Measurements from ENCODE around the gene DIS3L2.
"Not testable (repeated sequence)": the region's sequence is repeated elsewhere in the genome, so short reads cannot be mapped to it uniquely, and the experiment has no call there.

Gene DIS3L2

GRCh38 chr2:232097758-232098157 is 136.2 kb downstream of the DIS3L2 start:
- no peak overlapping the region for H3K9ac ChIP-seq (ENCODE audit: low read depth, low read length)
- no peaks in the 10 kb centered on the region for H3K4me1 ChIP-seq (ENCODE audit: insufficient read depth, low read length)
- no peaks in the 10 kb centered on the region for H3K36me3 ChIP-seq (ENCODE audit: insufficient read depth, low read length)
- H3K9me3 ChIP-seq (ENCODE audit: control insufficient read depth, insufficient read depth, low read length), result no peaks in the 10 kb centered on the region

- Histone ChIP-seq H3K4me1 (ENCODE audit: insufficient read depth, low read length) (no peaks in the 10 kb centered on the region), H3K9ac (ENCODE audit: low read depth, low read length) (no peak overlapping the region), H3K9me3 (ENCODE audit: control insufficient read depth, insufficient read depth, low read length) (no peaks in the 10 kb centered on the region), H3K36me3 (ENCODE audit: insufficient read depth, low read length) (no peaks in the 10 kb centered on the region)
Measured at GRCh38 chr2:232102380-232102779, 140.9 kb downstream of the DIS3L2 start.

DNA sequence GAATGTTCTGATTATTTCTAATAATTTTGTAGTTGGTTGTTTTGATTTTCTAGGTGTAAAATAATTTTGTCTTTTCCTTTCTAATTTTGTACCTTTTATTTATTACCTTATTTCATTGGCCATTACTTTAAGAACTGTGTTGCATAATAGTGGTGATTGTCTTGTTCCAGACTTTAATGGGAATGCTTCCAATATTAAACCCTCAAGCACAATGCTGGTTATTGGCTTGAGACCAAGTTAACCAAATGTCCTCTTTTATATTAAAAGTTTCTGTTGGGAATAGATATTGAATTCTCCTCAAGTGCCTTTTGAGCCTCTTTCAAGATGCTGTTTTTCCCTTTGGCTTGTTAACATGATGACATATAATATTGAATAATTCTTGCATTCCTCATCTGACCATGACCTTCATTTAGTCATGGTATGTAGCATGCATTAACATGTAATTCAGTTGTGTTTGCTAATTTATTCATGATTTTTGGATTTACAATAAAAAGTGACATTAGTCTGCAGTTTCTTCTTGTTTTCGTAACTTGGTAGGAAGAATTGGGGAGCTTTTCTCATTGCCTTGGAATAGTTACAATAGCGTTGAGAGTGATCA is 141.7 kb downstream of the DIS3L2 start:
- Histone ChIP-seq H3K4me1 (ENCODE audit: insufficient read depth, low read length) (no peaks in the 10 kb centered on the region), H3K9me3 (ENCODE audit: control insufficient read depth, insufficient read depth, low read length) (no peaks in the 10 kb centered on the region)

GRCh38 chr2:232104076-232104646 is 142.6 kb downstream of the DIS3L2 start:
- Histone ChIP-seq H3K9me3 (ENCODE audit: control insufficient read depth, insufficient read depth, low read length) (no peaks in the 10 kb centered on the region), H3K4me1 (ENCODE audit: insufficient read depth, low read length) (no peaks in the 10 kb centered on the region), H3K36me3 (ENCODE audit: insufficient read depth, low read length) (no peaks in the 10 kb centered on the region), H3K9ac (ENCODE audit: low read depth, low read length) (no peak overlapping the region)

More for the DNA sequence above, 141.7 kb downstream of the DIS3L2 start:
- H3K9ac ChIP-seq (ENCODE audit: low read depth, low read length), result no peak overlapping the region
- no peaks in the 10 kb centered on the region for H3K36me3 ChIP-seq (ENCODE audit: insufficient read depth, low read length)

DNA sequence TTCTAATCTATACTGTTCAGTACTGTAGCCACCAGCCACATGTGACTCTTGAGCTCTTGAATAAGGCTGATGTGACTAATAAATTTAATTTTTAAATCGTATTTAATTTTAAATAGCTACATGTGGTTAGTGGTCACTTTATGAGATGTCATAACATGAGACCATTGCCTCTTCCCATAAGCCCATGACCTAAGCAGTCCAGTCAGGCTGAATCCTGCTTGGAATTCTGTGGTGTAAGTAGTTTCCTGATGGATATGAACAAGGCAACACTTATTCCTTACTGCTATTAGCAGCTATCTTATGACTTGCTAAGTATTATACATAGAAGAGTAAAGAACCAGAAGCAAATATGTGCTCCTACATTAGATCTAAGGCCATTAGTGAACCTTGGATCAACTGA is 150.0 kb downstream of the DIS3L2 start:
- H3K4me1 ChIP-seq (ENCODE audit: insufficient read depth, low read length), result no peaks in the 10 kb centered on the region
- no peaks in the 10 kb centered on the region for H3K36me3 ChIP-seq (ENCODE audit: insufficient read depth, low read length)
- H3K9ac ChIP-seq (ENCODE audit: low read depth, low read length), result no peak overlapping the region
- H3K9me3 ChIP-seq (ENCODE audit: control insufficient read depth, insufficient read depth, low read length), result no peaks in the 10 kb centered on the region

DNA sequence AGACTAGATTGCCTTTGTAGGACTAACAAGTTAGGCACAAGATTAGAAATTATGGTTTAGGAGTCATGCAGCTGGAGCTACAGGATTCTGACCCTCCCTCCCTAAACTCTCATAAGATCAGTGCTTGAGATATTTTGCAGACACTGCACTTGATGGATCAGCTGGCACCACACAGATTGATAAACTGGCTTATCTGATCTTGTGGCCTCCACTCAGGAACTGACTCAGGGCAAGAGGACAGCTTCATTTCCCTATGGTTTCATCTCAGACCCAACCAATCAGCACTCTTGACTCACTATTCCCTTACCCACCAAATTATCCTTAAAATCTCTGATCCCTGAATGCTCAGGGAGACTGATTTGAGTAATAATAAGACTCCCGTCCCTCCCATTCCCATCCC is 152.3 kb downstream of the DIS3L2 start:
- H3K4me1 ChIP-seq (ENCODE audit: insufficient read depth, low read length), result no peaks in the 10 kb centered on the region
- no peaks in the 10 kb centered on the region for H3K36me3 ChIP-seq (ENCODE audit: insufficient read depth, low read length)
- no peaks in the 10 kb centered on the region for H3K9me3 ChIP-seq (ENCODE audit: control insufficient read depth, insufficient read depth, low read length)
- H3K9ac ChIP-seq (ENCODE audit: low read depth, low read length), result no peak overlapping the region

DNA sequence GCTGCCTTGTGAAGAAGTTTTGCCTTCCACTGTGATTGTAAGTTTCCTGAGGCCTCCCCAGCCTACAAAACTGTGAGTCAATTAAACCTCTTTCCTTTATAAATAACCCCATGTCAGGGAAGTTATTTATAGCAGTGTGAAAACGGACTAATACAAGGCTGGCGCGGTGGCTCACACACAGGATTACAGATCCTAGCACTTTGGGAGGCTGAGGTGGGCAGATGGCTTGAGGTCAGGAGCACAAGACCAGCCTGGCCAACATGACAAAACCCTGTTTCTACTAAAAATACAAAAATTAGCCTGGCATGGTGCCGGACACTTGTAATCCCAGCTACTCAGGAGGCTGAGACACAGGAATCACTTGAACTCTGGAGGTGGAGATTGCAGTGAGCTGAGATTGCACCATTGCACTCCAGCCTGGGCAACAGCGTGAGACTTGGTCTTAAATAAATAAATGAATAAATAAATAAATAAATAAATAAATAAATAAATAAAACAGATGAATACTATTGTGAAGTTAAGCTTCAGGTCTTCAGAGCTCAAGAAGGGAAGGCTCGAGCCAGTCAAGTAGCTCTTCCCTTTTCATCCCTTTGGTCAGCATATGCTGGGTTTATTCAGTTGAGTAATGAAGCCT is 154.3 kb downstream of the DIS3L2 start:
- not testable (repeated sequence) for H3K9me3 ChIP-seq (ENCODE audit: control insufficient read depth, insufficient read depth, low read length); H3K9ac ChIP-seq (ENCODE audit: low read depth, low read length); H3K4me1 ChIP-seq (ENCODE audit: insufficient read depth, low read length); H3K36me3 ChIP-seq (ENCODE audit: insufficient read depth, low read length)

- H3K9me3 ChIP-seq (ENCODE audit: control insufficient read depth, insufficient read depth, low read length), result no peaks in the 10 kb centered on the region
- H3K9ac ChIP-seq (ENCODE audit: low read depth, low read length), result no peak overlapping the region
- H3K4me1 ChIP-seq (ENCODE audit: insufficient read depth, low read length), result no peaks in the 10 kb centered on the region
- H3K36me3 ChIP-seq (ENCODE audit: insufficient read depth, low read length), result no peaks in the 10 kb centered on the region
Measured at GRCh38 chr2:232116852-232117251, 155.3 kb downstream of the DIS3L2 start.

DNA sequence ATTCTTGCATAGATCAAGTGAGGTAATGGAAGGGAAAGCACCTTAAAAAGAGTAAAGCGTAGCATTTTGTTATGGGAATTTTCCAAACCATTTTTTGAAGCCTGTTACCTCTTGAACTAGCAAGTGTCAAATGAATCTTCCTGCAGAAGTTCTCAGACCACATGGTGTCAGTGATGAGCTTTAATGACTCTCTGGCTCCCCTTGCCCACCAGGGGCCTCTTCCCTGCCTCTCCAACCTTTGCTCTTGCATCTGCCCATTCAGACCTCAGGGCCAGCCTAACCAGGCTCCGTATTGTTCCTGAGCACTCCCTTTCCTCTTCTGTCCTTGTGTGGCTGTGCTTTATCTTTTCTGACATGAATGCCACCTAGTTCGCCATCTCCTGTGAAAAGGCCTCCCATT is 155.9 kb downstream of the DIS3L2 start:
- H3K9ac ChIP-seq (ENCODE audit: low read depth, low read length), result no peak overlapping the region
- H3K9me3 ChIP-seq (ENCODE audit: control insufficient read depth, insufficient read depth, low read length), result no peaks in the 10 kb centered on the region
- no peaks in the 10 kb centered on the region for H3K36me3 ChIP-seq (ENCODE audit: insufficient read depth, low read length)
- no peaks in the 10 kb centered on the region for H3K4me1 ChIP-seq (ENCODE audit: insufficient read depth, low read length)

GRCh38 chr2:232120911-232121310 is 159.4 kb downstream of the DIS3L2 start:
- no peak overlapping the region for H3K9ac ChIP-seq (ENCODE audit: low read depth, low read length)
- no peaks in the 10 kb centered on the region for H3K4me1 ChIP-seq (ENCODE audit: insufficient read depth, low read length)
- H3K9me3 ChIP-seq (ENCODE audit: control insufficient read depth, insufficient read depth, low read length), result no peaks in the 10 kb centered on the region
- H3K36me3 ChIP-seq (ENCODE audit: insufficient read depth, low read length), result no peaks in the 10 kb centered on the region

DNA sequence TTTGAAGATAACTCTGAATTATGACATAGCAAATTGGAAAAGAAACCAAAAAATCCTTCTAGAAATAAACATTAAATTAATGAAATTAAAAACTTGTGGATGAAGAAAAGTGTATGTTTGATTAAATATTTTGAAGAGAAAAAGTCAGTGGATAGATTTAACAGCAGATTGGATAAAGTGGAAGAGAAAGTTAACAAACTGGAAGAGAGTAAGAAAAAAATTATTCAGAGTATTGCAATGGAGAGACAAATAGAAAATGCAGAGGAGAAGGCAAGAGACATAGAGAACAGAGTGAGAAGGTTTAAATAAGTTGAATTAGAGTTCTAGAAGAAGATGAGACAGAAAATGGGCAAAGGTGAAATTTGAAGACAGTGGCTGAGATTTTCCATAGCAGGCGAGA is 162.8 kb downstream of the DIS3L2 start:
- Histone ChIP-seq H3K36me3 (ENCODE audit: insufficient read depth, low read length) (no peaks in the 10 kb centered on the region), H3K9me3 (ENCODE audit: control insufficient read depth, insufficient read depth, low read length) (no peaks in the 10 kb centered on the region), H3K4me1 (ENCODE audit: insufficient read depth, low read length) (no peaks in the 10 kb centered on the region), H3K9ac (ENCODE audit: low read depth, low read length) (no peak overlapping the region)

DNA sequence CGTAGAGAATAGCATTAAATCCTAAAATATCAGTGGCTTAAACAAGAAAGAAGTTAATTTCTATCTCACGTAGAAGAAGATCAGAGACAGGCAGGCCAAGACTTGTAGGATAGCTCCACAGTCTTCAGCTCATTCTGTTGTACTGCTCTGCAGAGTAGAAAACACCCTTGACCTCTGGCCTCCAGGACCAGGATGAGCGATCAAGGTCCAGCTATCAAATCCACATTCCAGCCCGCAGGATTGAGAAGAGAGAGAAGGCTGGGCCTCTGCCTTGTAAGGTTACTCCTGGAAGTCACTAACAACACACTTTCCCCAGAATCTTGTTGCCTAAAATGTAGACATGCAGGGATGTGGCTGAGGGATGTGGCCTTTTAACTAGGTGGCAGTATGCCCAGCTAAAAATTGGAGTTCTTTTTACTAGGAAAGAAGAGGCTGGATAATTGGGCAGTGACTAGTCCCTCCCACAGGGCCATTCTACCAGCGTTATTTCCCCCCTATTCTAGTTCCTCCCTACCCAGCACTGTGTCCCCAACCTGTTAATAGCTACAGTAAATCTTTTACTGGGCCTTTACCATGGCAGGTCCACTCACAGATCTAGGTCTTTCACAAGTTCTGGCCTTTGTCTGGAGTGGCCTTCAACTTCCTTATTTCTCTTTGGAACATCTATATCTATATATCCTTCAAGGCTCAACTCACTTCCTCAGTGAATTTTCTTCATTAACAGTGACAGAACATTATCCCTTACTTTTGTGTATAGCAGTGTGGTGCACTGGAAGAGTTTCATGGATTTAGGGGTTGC is 165.0 kb downstream of the DIS3L2 start:
- no peaks in the 10 kb centered on the region for H3K9me3 ChIP-seq (ENCODE audit: control insufficient read depth, insufficient read depth, low read length)
- no peaks in the 10 kb centered on the region for H3K36me3 ChIP-seq (ENCODE audit: insufficient read depth, low read length)
- H3K4me1 ChIP-seq (ENCODE audit: insufficient read depth, low read length), result no peaks in the 10 kb centered on the region
- no peak overlapping the region for H3K9ac ChIP-seq (ENCODE audit: low read depth, low read length)

DNA sequence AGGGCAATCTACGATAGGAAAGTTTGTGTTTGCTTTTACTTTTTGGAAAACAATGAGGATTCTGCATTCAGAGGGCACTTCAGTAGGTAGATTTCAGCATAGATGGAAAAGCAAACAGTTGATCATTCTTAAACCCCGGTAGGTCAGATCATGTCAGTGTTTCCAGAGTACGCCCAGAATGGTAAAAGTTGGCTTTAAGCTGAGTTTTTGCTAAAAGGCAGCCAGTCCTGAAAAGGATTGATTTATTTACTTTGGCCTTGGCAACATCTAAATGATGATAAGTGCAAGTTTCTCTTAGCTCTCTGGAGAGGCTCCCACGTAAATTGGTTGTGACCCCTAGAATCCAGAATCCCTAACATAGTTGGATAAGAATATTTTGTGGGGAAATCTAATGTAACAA is 168.0 kb downstream of the DIS3L2 start:
- Histone ChIP-seq H3K9ac (ENCODE audit: low read depth, low read length) (no peak overlapping the region), H3K4me1 (ENCODE audit: insufficient read depth, low read length) (no peaks in the 10 kb centered on the region), H3K36me3 (ENCODE audit: insufficient read depth, low read length) (no peaks in the 10 kb centered on the region), H3K9me3 (ENCODE audit: control insufficient read depth, insufficient read depth, low read length) (no peaks in the 10 kb centered on the region)

DNA sequence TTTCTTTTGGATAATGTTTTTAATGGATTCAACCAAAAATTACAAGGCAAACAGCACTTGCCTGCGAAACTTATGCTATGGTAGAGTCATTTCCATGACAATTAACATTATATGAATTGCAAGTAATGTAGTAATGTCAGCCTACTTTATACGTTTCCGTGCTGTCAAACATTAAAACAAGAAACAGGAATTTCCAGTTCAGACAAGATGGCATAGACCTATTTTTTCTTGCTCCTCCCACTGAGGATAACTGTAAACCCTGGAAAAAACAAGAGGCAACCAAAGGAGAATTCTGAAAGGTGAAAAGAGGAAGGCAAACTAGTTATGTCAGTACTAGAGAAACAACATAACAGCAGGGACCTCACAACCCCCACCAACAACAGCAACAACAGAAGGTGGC is 170.7 kb downstream of the DIS3L2 start:
- Histone ChIP-seq H3K9me3 (ENCODE audit: control insufficient read depth, insufficient read depth, low read length) (no peaks in the 10 kb centered on the region), H3K9ac (ENCODE audit: low read depth, low read length) (no peak overlapping the region), H3K4me1 (ENCODE audit: insufficient read depth, low read length) (no peaks in the 10 kb centered on the region), H3K36me3 (ENCODE audit: insufficient read depth, low read length) (no peaks in the 10 kb centered on the region)

DNA sequence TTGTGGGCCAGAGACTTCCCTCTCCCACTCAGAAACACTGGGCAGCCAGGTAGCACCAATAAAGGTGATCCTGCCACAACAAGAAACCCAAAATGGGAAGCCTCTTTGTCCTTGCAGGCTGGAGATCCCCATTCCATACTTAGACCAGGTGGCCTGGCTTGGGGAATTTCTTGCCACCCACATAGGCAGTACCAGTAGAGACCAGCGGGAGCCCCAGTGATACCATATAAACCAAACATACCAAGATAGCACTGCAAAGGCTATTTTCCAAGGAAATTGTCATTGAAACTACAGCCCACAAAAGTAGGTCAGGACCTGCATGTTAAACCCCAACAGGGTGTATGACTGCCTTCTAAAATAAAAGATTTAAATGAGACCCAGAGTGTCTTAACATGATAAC is 171.6 kb downstream of the DIS3L2 start:
- Histone ChIP-seq H3K9ac (ENCODE audit: low read depth, low read length) (no peak overlapping the region), H3K36me3 (ENCODE audit: insufficient read depth, low read length) (no peaks in the 10 kb centered on the region), H3K4me1 (ENCODE audit: insufficient read depth, low read length) (no peaks in the 10 kb centered on the region), H3K9me3 (ENCODE audit: control insufficient read depth, insufficient read depth, low read length) (no peaks in the 10 kb centered on the region)

Measured in ES-I3 (cell line).